Activated B cell treated with CpG ODN at 0.5 μM for 24 hours (primary cell): ENCODE results near the gene RTP4. TPM values are rescaled to one million over a fixed set of nuclear protein-coding genes. Genes with fewer than 3 reads are reported as not detected.

Source experiments
- ATAC-seq: fragments of 200-7000 bp; cut with Tn5 transposase; one replicate; pipeline ENCODE4 v1.10.0; 2021; ENCODE audit warnings: low read depth, mild to moderate bottlenecking, moderate library complexity
- CTCF ChIA-PET: fragments of 350-600 bp; sonication (Branson Sonifier 250); formaldehyde crosslinking; loops from one replicate; lab custom pipeline; 2021; ENCODE audit warnings: antibody characterized with exemption; lab: Charles Lee
- POLR2A ChIA-PET: fragments of 350-600 bp; sonication (Branson Sonifier 250); formaldehyde crosslinking; loops from one replicate; lab custom pipeline; 2021; ENCODE audit warnings: antibody characterized with exemption; lab: Charles Lee
- DNase-seq: peaks from one replicate; pipeline ENCODE4 v3.0.0; 2022
- H3K27ac Mint-ChIP-seq: one replicate; pipeline ENCODE4 v1.8.0; 2020; ENCODE audit warnings: mixed read lengths
- H3K27me3 Mint-ChIP-seq: one replicate; pipeline ENCODE4 v1.8.0; 2021; ENCODE audit warnings: mixed read lengths
- H3K36me3 Mint-ChIP-seq: one replicate; pipeline ENCODE4 v1.8.0; 2021; ENCODE audit warnings: low read depth, mixed read lengths
- H3K4me1 Mint-ChIP-seq: one replicate; pipeline ENCODE4 v1.8.0; 2021; ENCODE audit warnings: mixed read lengths
- H3K4me3 Mint-ChIP-seq: one replicate; pipeline ENCODE4 v1.8.0; 2020; ENCODE audit warnings: mild to moderate bottlenecking, mixed read lengths
- H3K9me3 Mint-ChIP-seq: one replicate; pipeline ENCODE4 v1.8.0; 2020; ENCODE audit warnings: mixed read lengths
- CTCF ChIP-seq: fragments of 200-600 bp; IDR thresholded peaks from one replicate; pipeline ENCODE4 v1.8.0; 2022; ENCODE audit warnings: antibody characterized with exemption, mild to moderate bottlenecking
- intact Hi-C: fragments of 100-400 bp; cut with micrococcal nuclease; formaldehyde crosslinking; loops from one replicate; pipeline ENCODE4 v1.15.1; 2024
- total RNA-seq: library from RNA; stranded (reverse); gene quantifications from 2 replicates; pipeline ENCODE4 v1.2.3, GENCODE V29; 2022

RTP4 gene
- total RNA-seq, 1 donor from 2014 or later: 9.0 TPM

- no peaks in the 10 kb centered on the region for H3K9me3 Mint-ChIP-seq
- H3K4me1 Mint-ChIP-seq: no peaks in the 10 kb centered on the region
- ChIA-PET POLR2A (no interaction called here), CTCF (no interaction called here)
- peaks cover 20% of the 10 kb centered on the region for H3K27me3 Mint-ChIP-seq
- TF ChIP-seq CTCF: no peak
- H3K27ac Mint-ChIP-seq: no peak overlapping the region
- intact Hi-C loops: no loop called here
- DNase-seq (no peak), ATAC-seq (no peak)
- H3K36me3 Mint-ChIP-seq: no peaks in the 10 kb centered on the region
- H3K4me3 Mint-ChIP-seq: no peak overlapping the region
Measured at GRCh38 chr3:187334904-187335303, 33.3 kb upstream of the RTP4 start.

- H3K4me3 Mint-ChIP-seq: no peak overlapping the region
- CTCF ChIA-PET: no interaction called here
- H3K27me3 Mint-ChIP-seq: peaks cover 25% of the 10 kb centered on the region
- intact Hi-C loops: no loop called here
- ATAC-seq (no peak), DNase-seq (no peak)
- POLR2A ChIA-PET: no interaction called here
- H3K36me3 Mint-ChIP-seq: no peaks in the 10 kb centered on the region
- TF ChIP-seq CTCF: no peak
- H3K27ac Mint-ChIP-seq: no peak overlapping the region
- no peaks in the 10 kb centered on the region for H3K4me1 Mint-ChIP-seq
- no peaks in the 10 kb centered on the region for H3K9me3 Mint-ChIP-seq
Measured at GRCh38 chr3:187336322-187336721, 31.9 kb upstream of the RTP4 start.

GRCh38 chr3:187340578-187340977 is 27.6 kb upstream of the RTP4 start:
- Mint-ChIP-seq H3K27me3 (peaks cover 32% of the 10 kb centered on the region), H3K36me3 (no peaks in the 10 kb centered on the region), H3K9me3 (no peaks in the 10 kb centered on the region), H3K4me3 (no peak overlapping the region), H3K4me1 (no peaks in the 10 kb centered on the region), H3K27ac (no peak overlapping the region)
- ATAC-seq (no peak), DNase-seq (no peak)
- ChIA-PET CTCF (no interaction called here), POLR2A (no interaction called here)
- no peak for TF ChIP-seq CTCF
- intact Hi-C loops: no loop called here

- H3K27ac Mint-ChIP-seq: no peak overlapping the region
- H3K4me1 Mint-ChIP-seq: no peaks in the 10 kb centered on the region
- H3K9me3 Mint-ChIP-seq: no peaks in the 10 kb centered on the region
- intact Hi-C loops: no loop called here
- H3K27me3 Mint-ChIP-seq: peaks cover 32% of the 10 kb centered on the region
- TF ChIP-seq CTCF: no peak
- no peak overlapping the region for H3K4me3 Mint-ChIP-seq
- DNase-seq (no peak), ATAC-seq (no peak)
- H3K36me3 Mint-ChIP-seq: no peaks in the 10 kb centered on the region
- ChIA-PET CTCF (interaction anchor here (0.7 kb wide), 1 partner anchor 22 kb away, joined by 3 read pairs; no protein-coding TSS in a partner anchor), POLR2A (no interaction called here)
Measured at GRCh38 chr3:187342255-187342654, 25.9 kb upstream of the RTP4 start.

- ATAC-seq: no peak
- no peak for TF ChIP-seq CTCF
- Mint-ChIP-seq H3K4me1 (no peaks in the 10 kb centered on the region), H3K36me3 (no peaks in the 10 kb centered on the region), H3K27ac (no peak overlapping the region), H3K27me3 (peaks cover 26% of the 10 kb centered on the region), H3K4me3 (no peak overlapping the region), H3K9me3 (no peaks in the 10 kb centered on the region)
- intact Hi-C loops: no loop called here
- CTCF ChIA-PET: no interaction called here
- POLR2A ChIA-PET: no interaction called here
- no peak for DNase-seq
Measured at GRCh38 chr3:187343670-187344069, 24.5 kb upstream of the RTP4 start.
